Neuron (in vitro differentiated cells): Measurements from ENCODE around the gene FNDC3B.

Experiments used
- H2AFZ ChIP-seq: one replicate; pipeline ENCODE4 v1.6.1; 2013; ENCODE audit warnings: low read depth, mild to moderate bottlenecking, inconsistent platforms, low read length, moderate library complexity
- H3K27me3 ChIP-seq: one replicate; pipeline ENCODE4 v1.6.1; 2013; ENCODE audit warnings: low read length; ENCODE audit not compliant: insufficient read depth
- H3K36me3 ChIP-seq: one replicate; pipeline ENCODE4 v1.6.1; 2013; ENCODE audit warnings: low read length; ENCODE audit not compliant: insufficient read depth
- H3K4me1 ChIP-seq: one replicate; pipeline ENCODE4 v1.6.1; 2013; ENCODE audit warnings: low read length; ENCODE audit not compliant: insufficient read depth
- H3K4me3 ChIP-seq: 2 replicates; pipeline ENCODE4 v1.5.1; 2013; ENCODE audit warnings: mild to moderate bottlenecking, low read length, moderate library complexity
- H3K9me3 ChIP-seq: one replicate; pipeline ENCODE4 v1.6.1; 2013; ENCODE audit warnings: low read length

The FNDC3B gene

GRCh38 chr3:172405914-172406313 lies 366.5 kb downstream of the FNDC3B start:
- H3K9me3 ChIP-seq, result peaks cover 3% of the 10 kb centered on the region
- H3K27me3 ChIP-seq, result no peaks in the 10 kb centered on the region
- no peak overlapping the region for H2AFZ ChIP-seq
- H3K4me1 ChIP-seq, result no peaks in the 10 kb centered on the region
- H3K4me3 ChIP-seq, result no peak overlapping the region
- H3K36me3 ChIP-seq, result no peaks in the 10 kb centered on the region

GRCh38 chr3:172407872-172408271 lies 368.5 kb downstream of the FNDC3B start:
- Histone ChIP-seq H3K4me3 (no peak overlapping the region), H3K9me3 (no peaks in the 10 kb centered on the region), H2AFZ (no peak overlapping the region), H3K27me3 (no peaks in the 10 kb centered on the region), H3K4me1 (no peaks in the 10 kb centered on the region), H3K36me3 (no peaks in the 10 kb centered on the region)

GRCh38 chr3:172410702-172411477 lies 371.5 kb downstream of the FNDC3B start:
- Histone ChIP-seq H2AFZ (no peak overlapping the region), H3K4me1 (no peaks in the 10 kb centered on the region), H3K9me3 (no peaks in the 10 kb centered on the region), H3K27me3 (no peaks in the 10 kb centered on the region), H3K4me3 (no peak overlapping the region), H3K36me3 (no peaks in the 10 kb centered on the region)

DNA sequence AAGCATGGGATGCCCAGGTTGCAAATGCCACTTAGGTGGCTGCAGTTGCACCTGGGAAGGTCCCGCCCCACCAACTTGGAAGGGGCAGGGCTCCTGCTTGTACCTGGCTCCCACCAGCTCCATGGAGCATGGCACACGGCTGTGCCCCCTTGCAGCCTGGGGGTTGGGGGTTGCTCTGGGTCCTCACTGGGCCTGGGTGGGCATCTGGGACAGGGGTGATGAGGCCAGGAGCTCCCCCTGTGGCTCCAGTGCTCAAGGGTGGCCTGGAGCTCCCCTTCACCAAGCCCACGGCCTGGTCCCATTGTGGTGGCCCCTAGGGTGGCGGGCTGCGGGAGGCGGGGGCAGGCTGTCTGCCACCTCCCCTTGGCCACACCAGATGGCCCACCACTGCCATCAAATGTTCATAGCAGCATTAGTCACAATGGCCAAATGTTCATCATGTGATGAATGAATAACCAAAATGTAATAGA lies 372.1 kb downstream of the FNDC3B start:
- Histone ChIP-seq H2AFZ (no peak overlapping the region), H3K4me3 (no peak overlapping the region)

DNA sequence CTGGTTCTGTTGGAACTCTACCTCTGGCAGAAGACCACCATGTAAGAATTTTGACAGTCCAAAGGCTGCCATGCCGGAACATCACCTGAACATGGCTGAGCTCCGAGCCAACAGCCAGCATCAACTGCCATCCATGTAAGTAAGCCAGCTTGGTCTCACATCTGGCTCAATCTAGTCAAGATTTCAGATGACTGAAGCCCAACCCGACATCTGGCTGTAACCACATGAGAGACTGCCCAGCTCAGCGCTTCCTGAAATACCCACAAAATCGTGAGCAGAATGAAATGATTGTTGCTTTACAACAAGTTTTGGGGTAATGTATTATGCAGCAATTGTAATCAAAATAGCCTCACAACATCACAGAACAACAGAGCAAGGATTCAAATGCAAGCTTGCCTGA lies 375.9 kb downstream of the FNDC3B start:
- Histone ChIP-seq H3K4me3 (no peak overlapping the region), H3K4me1 (no peaks in the 10 kb centered on the region), H3K36me3 (no peaks in the 10 kb centered on the region), H2AFZ (no peak overlapping the region), H3K9me3 (no peaks in the 10 kb centered on the region), H3K27me3 (no peaks in the 10 kb centered on the region)

More for the DNA sequence above, 372.1 kb downstream of the FNDC3B start:
- Histone ChIP-seq H3K9me3 (no peaks in the 10 kb centered on the region), H3K36me3 (no peaks in the 10 kb centered on the region), H3K4me1 (no peaks in the 10 kb centered on the region), H3K27me3 (no peaks in the 10 kb centered on the region)

DNA sequence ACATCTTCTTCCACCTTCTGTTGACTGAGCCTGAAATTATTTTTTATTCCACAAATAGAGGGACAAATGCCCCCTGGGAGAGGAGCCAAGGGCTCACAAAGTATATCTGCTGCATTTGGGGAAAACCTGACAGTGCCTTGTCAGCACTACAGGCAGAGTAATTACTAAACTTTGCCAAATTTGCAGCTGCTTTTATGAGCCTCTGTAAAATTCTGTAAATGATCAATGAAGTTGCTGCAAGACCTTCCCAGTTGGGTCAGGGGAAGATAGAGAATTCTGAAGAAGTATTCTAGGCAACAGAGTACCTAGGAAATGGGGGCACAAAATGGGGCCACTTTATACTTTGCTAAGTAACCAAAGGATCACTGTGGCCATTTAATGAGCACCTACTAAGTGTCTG lies 398.3 kb downstream of the FNDC3B start:
- Histone ChIP-seq H3K4me3 (no peak overlapping the region), H3K9me3 (no peaks in the 10 kb centered on the region), H2AFZ (no peak overlapping the region), H3K4me1 (no peaks in the 10 kb centered on the region), H3K36me3 (no peaks in the 10 kb centered on the region), H3K27me3 (no peaks in the 10 kb centered on the region)

DNA sequence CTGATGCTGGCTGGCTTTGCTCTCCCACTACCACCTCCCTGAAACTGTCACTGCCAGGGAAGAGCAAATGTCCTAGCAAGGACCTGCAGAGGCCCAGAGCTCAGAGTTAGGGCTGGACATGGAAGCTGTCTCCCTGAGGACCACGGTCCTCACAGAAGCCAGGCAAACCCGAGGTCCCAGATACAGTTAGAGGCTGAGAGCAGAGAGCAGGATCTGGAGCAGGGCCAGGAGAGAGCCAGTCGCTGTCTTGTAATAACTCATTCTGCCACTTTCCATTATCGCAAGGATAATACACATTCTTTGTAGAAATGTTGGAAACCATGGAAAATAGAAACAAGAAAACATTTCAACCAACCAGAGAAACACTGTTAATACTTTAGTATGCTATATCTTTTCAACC lies 398.8 kb downstream of the FNDC3B start:
- Histone ChIP-seq H2AFZ (no peak overlapping the region), H3K9me3 (no peaks in the 10 kb centered on the region), H3K36me3 (no peaks in the 10 kb centered on the region), H3K4me3 (no peak overlapping the region), H3K27me3 (peaks cover 3% of the 10 kb centered on the region), H3K4me1 (no peaks in the 10 kb centered on the region)

DNA sequence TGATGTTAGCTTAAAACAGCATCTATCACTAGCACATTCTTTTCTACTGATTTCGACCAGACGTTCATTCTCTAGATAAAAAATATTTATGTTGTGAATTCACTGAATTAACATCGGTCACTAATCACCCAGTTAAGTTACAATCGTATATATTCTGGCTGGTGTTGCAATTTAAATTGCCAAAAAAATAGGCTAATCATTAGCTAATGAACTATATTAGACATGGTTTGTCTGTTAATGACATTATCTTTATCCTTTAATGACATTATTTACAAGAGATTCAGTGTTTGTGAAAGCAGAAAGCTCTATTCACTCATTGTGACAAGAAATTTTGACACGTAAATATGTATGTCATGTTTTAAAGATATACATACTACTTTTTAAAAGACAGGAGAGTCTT lies 402.2 kb downstream of the FNDC3B start:
- H3K27me3 ChIP-seq, result peaks cover 18% of the 10 kb centered on the region
- H3K4me3 ChIP-seq, result no peak overlapping the region
- no peak overlapping the region for H2AFZ ChIP-seq
- H3K4me1 ChIP-seq, result no peaks in the 10 kb centered on the region
- H3K9me3 ChIP-seq, result no peaks in the 10 kb centered on the region
- H3K36me3 ChIP-seq, result no peaks in the 10 kb centered on the region

GRCh38 chr3:172442606-172443005 lies 403.2 kb downstream of the FNDC3B start:
- H3K9me3 ChIP-seq, result peaks cover 2% of the 10 kb centered on the region
- H3K36me3 ChIP-seq, result no peaks in the 10 kb centered on the region
- H2AFZ ChIP-seq, result no peak overlapping the region
- peaks cover 28% of the 10 kb centered on the region for H3K27me3 ChIP-seq
- no peak overlapping the region for H3K4me3 ChIP-seq
- H3K4me1 ChIP-seq, result no peaks in the 10 kb centered on the region

DNA sequence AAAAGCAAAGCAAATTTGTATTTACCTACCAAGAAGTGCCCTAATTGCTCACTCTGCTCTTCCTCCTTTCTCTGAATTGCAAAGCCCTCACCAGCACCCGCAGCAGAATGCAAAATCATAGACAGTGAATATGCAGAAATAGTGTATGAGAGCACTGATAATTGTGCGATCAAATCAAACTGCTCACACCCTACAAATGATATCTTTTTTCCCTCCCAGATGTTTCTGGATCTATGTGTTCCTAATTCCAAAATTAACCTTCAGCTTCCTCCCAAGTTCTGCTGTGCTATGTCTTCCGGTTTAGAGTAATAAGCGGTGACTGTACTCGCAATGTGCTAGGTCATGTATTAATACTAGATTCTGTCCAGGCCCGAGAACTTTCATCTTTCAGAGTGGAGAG lies 405.4 kb downstream of the FNDC3B start:
- Histone ChIP-seq H3K4me3 (no peak overlapping the region), H3K36me3 (no peaks in the 10 kb centered on the region), H2AFZ (no peak overlapping the region), H3K4me1 (peaks cover 5% of the 10 kb centered on the region), H3K27me3 (peaks cover 50% of the 10 kb centered on the region), H3K9me3 (peaks cover 3% of the 10 kb centered on the region)

DNA sequence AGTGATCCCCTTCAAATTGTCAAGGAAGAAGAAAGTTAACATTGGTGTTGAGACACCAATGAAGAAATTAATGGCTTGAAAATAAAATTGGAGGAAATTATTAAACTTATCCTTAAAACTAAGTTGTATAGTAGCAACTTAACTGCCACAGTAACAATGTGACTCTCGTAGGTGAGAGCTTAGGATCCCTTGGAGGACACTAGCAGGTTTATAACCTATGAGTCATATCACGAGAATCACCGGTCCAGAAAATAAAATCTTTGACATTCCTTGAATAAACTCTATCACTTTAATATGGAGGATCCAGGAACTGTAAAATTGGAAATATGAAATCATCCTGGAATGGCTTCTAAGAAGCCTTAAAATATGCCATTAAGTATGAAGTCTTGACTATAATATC lies 406.8 kb downstream of the FNDC3B start:
- no peak overlapping the region for H3K4me3 ChIP-seq
- peaks cover 3% of the 10 kb centered on the region for H3K9me3 ChIP-seq
- peaks cover 5% of the 10 kb centered on the region for H3K4me1 ChIP-seq

GRCh38 chr3:172447611-172448579 lies 408.5 kb downstream of the FNDC3B start, which contains the start of gene GHSR:
Gene GHSR, minus strand, starts transcription at chr3:172448456. Its CDS starts 43 bp downstream, at chr3:172448413.
- no peak within 1 kb of the TSS for H3K4me3 ChIP-seq
- peaks cover 3% of the 10 kb centered on the region for H3K9me3 ChIP-seq
- H3K36me3 ChIP-seq, result no peaks in the 10 kb centered on the region
- H2AFZ ChIP-seq, result no peak within 1 kb of the TSS
- H3K27me3 ChIP-seq, result peaks cover 63% of the 10 kb centered on the region
- peaks cover 5% of the 10 kb centered on the region for H3K4me1 ChIP-seq

More for the DNA sequence above, 406.8 kb downstream of the FNDC3B start:
- Histone ChIP-seq H3K36me3 (no peaks in the 10 kb centered on the region), H2AFZ (no peak overlapping the region), H3K27me3 (peaks cover 59% of the 10 kb centered on the region)
